HUES48 (cell line): ENCODE data around the gene MRPL21.
A peak's percentile ranks its signal among the peaks of the same experiment; 100 is the strongest.
"Not testable (repeated sequence)": the region's sequence is repeated elsewhere in the genome, so short reads cannot be mapped to it uniquely, and the experiment has no call there.

ENCODE experiments used
- H3K27ac ChIP-seq: one replicate; pipeline ENCODE4 v1.7.0; 2013; ENCODE audit warnings: low read depth, low read length, inconsistent platforms
- H3K27me3 ChIP-seq: 2 replicates; pipeline ENCODE4 v1.6.1; 2013; ENCODE audit warnings: mild to moderate bottlenecking, low read length; ENCODE audit not compliant: control insufficient read depth, insufficient read depth
- H3K36me3 ChIP-seq: 2 replicates; pipeline ENCODE4 v1.6.1; 2013; ENCODE audit warnings: low read length; ENCODE audit not compliant: control insufficient read depth, insufficient read depth
- H3K4me1 ChIP-seq: 2 replicates; pipeline ENCODE4 v1.6.1; 2013; ENCODE audit warnings: mild to moderate bottlenecking, low read length; ENCODE audit not compliant: control insufficient read depth, insufficient read depth
- H3K4me3 ChIP-seq: 2 replicates; pipeline ENCODE4 v1.5.1; 2013; ENCODE audit warnings: mild to moderate bottlenecking, low read depth, low read length
- H3K9ac ChIP-seq: 2 replicates; pipeline ENCODE4 v1.6.1; 2013; ENCODE audit warnings: mild to moderate bottlenecking, low read depth, low read length, moderate library complexity
- H3K9me3 ChIP-seq: 2 replicates; pipeline ENCODE4 v1.6.1; 2013; ENCODE audit warnings: low read length; ENCODE audit not compliant: control insufficient read depth, insufficient read depth

The MRPL21 gene

DNA sequence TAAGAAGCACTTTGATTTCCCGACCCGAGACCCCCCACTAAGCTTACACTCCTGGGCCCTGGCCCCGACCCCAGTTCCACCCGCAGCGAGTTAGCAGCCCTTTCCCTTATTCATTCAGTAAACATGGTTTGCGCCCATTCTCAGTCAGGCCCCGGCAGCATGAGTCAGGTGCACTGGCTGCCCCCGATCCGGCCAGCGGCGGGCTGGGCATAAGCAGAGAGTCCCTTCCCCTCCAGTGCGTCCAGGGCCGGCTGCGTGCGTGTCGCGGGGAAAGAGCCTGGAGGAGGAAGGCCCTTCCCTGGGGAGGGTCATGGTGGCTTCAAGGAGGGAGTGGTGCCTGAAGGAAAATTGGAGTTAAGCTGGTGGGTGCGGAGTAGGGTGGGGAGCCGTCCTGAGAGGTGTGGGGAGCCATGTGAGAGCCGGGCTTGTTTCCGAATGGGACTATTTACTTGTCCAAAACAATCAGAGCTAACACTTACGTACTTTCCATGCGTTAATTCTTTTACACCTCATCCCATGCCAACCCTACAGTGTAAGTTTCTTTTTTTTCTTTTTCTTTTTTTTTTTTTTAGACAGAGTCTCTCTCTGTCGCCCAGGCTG, 716 bp upstream of the MRPL21 start:
- H3K4me3 ChIP-seq: peak overlapping the region; percentile 82
- H3K9ac ChIP-seq: peak overlapping the region; percentile 74
- no peaks in the 10 kb centered on the region for H3K9me3 ChIP-seq
- no peaks in the 10 kb centered on the region for H3K27me3 ChIP-seq
- H3K27ac ChIP-seq: peak overlapping the region; percentile 78
- H3K36me3 ChIP-seq: peaks cover 38% of the 10 kb centered on the region
- H3K4me1 ChIP-seq: peaks cover 11% of the 10 kb centered on the region

DNA sequence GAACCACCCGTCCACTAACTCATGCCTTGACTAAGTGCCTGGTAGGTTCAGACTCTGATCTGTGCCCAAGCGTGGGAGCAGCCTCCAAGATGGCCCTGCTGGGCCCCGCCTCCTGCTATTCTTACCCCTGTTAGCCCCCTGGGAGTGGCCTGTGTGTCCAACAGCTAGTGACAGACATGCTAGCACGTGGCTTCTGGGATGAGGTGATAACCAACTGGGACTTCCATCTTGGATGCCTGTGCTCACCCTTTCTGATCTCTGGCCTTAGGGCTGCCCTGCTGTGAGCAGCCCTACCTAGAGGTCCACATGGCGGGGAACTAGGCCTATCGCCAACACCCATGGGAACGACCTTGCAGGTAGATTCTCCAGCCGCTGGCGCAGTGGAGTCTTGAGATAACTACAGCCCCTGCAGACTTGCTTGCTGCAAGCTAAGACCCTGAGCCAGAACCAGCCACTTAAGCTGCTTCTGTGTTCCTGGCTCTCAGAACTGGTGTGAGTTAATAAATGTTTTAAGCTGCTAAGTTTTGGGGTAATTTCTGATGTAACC, 2.7 kb downstream of the MRPL21 start:
- H3K9ac ChIP-seq: no peak overlapping the region
- no peak overlapping the region for H3K4me3 ChIP-seq
- H3K27me3 ChIP-seq: no peaks in the 10 kb centered on the region
- H3K36me3 ChIP-seq: peaks cover 47% of the 10 kb centered on the region
- H3K9me3 ChIP-seq: no peaks in the 10 kb centered on the region
- no peak overlapping the region for H3K27ac ChIP-seq
- peaks cover 11% of the 10 kb centered on the region for H3K4me1 ChIP-seq

DNA sequence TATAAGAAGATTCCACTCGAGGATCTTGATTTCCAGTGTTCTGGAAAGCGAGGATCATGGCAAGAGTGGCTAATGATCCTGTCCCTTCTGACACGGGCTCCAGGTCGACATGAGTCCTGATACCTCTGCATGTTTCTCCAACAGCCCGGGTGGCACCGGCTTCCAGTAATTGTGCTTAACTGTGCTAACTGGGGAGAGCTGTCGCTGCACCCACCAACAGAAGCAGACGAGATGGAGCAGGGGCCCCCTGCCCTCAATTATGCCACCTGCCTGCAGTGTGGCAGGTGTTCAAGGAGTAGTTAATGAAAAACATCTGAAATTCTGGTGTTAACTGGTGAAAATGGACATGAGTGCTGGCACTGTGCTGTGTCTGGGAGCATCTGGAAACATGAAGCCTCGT, 6.2 kb downstream of the MRPL21 start:
- H3K27me3 ChIP-seq: no peaks in the 10 kb centered on the region
- no peak overlapping the region for H3K4me3 ChIP-seq
- H3K9ac ChIP-seq: no peak overlapping the region
- H3K9me3 ChIP-seq: no peaks in the 10 kb centered on the region
- no peak overlapping the region for H3K27ac ChIP-seq
- H3K36me3 ChIP-seq: peaks cover 79% of the 10 kb centered on the region
- peaks cover 1% of the 10 kb centered on the region for H3K4me1 ChIP-seq

DNA sequence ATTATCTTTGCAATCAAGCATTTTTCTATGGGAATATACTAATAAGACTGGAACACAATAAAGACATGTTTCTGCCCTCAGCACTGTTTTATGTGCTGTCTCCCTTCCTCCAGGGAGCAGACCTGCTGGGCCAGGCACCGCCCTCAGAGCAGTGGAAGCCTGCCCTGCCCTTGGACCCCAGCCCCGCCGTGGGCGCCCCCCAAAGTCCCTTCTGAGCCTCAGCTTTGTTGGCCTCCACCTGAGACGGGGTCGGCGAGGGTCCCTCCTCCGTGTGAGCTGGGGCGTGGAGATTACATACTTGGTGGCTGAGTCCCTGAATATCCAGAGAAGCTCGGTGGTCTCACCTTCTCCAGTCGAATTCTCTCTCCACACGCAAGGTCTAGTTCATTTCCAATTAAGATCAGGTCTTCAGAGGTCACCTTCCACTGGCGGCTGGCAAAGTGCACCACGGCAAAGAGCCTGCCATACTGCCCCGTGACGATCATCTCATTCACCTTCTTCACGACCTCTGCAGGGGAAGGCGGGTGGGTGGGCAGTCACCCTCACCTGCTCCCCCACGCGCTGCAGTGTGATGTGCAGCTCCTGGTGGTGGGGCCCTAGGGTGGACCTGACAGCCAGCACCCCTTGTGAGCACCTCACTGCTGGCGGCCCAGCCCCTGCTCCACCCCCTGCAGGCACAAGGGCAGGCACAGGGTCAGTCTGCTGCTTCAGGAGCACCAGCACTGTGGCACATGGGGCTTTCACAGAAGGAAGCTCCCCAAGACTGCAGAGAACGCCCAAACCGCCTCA, 7.3 kb downstream of the MRPL21 start:
- H3K9me3 ChIP-seq: no peaks in the 10 kb centered on the region
- H3K36me3 ChIP-seq: peaks cover 86% of the 10 kb centered on the region

DNA sequence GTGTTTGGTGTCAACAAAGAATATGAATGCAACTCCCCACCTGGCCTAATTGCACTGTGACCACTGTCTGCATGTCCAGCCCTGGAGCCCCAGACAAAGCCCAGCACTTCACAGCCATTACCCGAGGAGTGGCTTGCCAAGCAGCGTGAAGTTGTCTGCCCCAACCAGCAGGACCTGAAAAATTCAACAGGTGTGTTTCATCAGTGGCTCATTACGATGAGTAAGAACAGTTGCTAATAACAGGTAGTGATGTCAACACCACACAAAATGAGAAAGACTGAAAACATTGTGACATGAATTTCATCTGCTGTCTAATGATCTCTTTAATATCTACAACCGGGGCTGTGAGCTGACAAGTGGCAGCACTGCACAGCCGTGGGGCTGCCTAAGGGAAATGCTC, 10.3 kb downstream of the MRPL21 start:
- H3K4me3 ChIP-seq: no peak overlapping the region
- H3K27ac ChIP-seq: no peak overlapping the region
- H3K4me1 ChIP-seq: peaks cover 13% of the 10 kb centered on the region
- no peaks in the 10 kb centered on the region for H3K9me3 ChIP-seq
- no peaks in the 10 kb centered on the region for H3K27me3 ChIP-seq
- H3K36me3 ChIP-seq: peaks cover 75% of the 10 kb centered on the region
- no peak overlapping the region for H3K9ac ChIP-seq

More for the DNA sequence above, 7.3 kb downstream of the MRPL21 start:
- Histone ChIP-seq H3K27ac (no peak overlapping the region), H3K9ac (no peak overlapping the region), H3K4me3 (no peak overlapping the region), H3K27me3 (no peaks in the 10 kb centered on the region), H3K4me1 (no peaks in the 10 kb centered on the region)

DNA sequence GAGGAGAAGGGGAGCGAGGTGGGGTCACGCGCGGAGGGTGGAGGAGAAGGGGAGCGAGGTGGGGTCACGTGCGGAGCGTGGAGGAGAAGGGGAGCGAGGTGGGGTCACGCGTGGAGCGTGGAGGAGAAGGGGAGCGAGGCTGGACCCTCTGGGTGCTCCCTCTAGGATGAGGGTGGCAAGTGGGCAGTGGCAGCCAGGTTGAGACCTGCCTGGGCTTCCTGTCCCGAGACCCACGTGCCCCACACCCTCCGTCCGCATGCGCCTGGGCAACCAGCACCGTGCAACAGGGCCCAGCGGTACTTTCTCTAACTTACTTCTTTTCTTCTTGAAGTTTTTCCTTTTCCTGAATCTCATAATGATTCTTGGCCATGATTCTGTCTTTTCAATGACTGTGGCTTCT, 11.1 kb downstream of the MRPL21 start:
- H3K27ac ChIP-seq: no peak overlapping the region
- H3K4me1 ChIP-seq: peaks cover 13% of the 10 kb centered on the region
- H3K9ac ChIP-seq: no peak overlapping the region
- no peak overlapping the region for H3K4me3 ChIP-seq
- H3K9me3 ChIP-seq: no peaks in the 10 kb centered on the region
- H3K27me3 ChIP-seq: no peaks in the 10 kb centered on the region
- H3K36me3 ChIP-seq: peaks cover 68% of the 10 kb centered on the region

DNA sequence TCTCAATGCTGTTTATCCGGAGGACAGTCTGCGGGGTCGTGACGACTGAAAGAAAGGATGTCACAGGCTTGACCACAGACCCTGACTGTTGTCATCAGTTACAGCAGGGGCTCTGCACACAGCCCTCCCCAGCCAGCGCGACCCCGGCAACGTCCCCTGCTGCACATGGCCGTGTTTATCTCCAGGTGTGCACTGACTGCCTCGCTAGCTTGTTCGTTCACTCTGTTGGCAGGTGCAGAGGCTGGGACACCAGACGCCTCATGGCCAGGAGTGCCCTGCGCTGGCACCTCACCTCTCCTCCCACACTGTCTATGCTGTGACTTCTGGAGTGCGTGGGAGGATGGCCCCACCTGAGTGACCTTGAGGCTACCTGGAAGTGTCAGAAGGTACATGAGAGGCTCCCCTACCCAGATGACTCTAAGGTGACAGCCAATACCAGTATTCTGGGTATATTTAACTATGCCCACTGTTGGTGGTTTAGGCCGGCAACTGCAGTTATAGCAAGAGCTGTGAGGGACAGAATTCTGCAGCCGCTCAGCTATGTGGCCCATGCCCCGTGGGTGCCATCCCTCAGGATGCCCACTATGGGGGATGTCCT, 12.2 kb downstream of the MRPL21 start:
- no peak overlapping the region for H3K4me3 ChIP-seq
- no peak overlapping the region for H3K9ac ChIP-seq
- H3K36me3 ChIP-seq: peaks cover 56% of the 10 kb centered on the region
- H3K27ac ChIP-seq: no peak overlapping the region
- no peaks in the 10 kb centered on the region for H3K9me3 ChIP-seq
- no peaks in the 10 kb centered on the region for H3K27me3 ChIP-seq
- H3K4me1 ChIP-seq: peaks cover 13% of the 10 kb centered on the region

DNA sequence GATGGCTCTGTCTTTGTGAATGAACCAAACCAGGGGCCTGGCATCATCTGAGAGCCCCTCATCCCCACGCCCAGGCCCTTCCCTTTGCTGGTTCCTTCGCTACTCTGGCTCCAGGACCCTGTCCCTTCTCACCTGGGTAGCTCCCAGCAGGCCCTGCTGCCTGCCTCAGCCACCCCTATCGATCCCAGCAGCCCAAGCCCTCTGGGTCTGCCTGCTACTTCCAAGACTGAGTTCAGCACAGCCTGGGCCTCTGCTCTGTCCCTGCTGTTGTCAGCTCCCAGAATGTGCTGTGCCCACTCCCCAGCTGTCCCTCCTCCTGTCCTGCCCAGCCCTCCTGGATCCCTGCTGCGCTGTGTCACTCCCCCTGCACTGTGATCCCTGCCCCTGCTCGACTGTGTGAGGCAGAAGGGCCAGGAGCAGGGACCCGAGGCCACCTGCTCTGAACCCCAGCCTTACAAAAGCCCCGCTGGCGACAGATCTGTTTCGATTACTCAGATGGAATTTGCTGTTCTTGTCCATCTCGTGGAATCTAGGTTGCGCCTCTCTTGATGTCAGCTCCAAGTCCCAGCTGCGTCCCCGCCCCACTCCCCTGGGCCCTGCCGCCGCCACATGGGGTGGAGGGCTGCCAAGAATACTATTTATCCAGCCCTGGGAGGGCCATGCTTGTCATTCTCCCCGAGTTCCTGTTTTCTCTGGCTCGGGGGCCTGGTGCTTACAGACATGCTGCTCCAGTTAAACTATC, 13.0 kb downstream of the MRPL21 start:
- no peak overlapping the region for H3K4me3 ChIP-seq
- no peaks in the 10 kb centered on the region for H3K9me3 ChIP-seq
- peaks cover 13% of the 10 kb centered on the region for H3K4me1 ChIP-seq
- H3K9ac ChIP-seq: no peak overlapping the region
- H3K27ac ChIP-seq: peak overlapping the region; percentile 20
- H3K27me3 ChIP-seq: no peaks in the 10 kb centered on the region
- H3K36me3 ChIP-seq: peaks cover 49% of the 10 kb centered on the region

DNA sequence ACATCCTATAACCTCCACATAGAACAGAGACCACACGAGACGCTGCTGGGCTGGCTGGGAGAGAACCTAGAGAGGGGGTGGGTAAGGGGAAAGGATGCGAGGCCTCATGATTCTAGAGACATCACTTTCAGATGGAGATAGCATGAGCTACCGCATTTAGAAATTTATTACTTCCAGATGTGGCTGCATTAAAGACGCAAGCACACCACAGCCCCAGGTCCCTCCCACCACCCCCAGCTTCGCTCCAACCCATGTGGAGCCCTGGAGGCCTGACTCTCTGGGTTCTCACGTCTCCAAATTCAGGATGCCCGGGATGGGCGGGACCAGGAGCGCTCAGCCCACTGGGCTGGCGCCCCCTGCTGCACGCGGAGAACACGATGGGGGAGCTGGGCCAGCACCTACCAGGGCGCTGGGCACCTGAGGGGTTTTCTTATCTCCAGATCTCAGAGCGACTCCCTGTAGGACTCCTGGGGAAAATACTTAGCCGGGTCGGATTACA, 13.6 kb downstream of the MRPL21 start:
- Histone ChIP-seq H3K4me1 (peaks cover 13% of the 10 kb centered on the region), H3K36me3 (peaks cover 45% of the 10 kb centered on the region), H3K27ac (no peak overlapping the region), H3K9ac (no peak overlapping the region), H3K4me3 (no peak overlapping the region), H3K27me3 (no peaks in the 10 kb centered on the region), H3K9me3 (no peaks in the 10 kb centered on the region)

DNA sequence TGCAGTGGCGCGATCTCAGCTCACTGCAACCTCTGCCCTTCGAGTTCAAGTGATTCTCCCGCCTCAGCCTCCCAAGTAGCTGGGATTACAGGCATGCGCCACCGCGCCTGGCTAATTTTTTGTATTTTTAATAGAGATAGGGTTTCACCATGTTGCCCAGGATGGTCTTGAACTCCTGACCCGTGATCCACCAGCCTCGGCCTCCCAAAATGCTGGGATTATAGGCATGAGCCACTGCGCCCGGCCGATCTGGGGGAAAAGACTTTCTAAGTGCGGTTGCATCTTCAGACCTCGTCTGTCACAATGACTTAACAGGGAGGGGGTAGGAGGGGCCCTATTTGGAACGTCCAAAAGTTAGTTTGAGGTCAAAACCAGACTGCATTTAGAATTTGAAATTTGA, 18.8 kb downstream of the MRPL21 start:
- not testable (repeated sequence) for H3K9me3 ChIP-seq, H3K36me3 ChIP-seq, H3K4me3 ChIP-seq, H3K27ac ChIP-seq, H3K27me3 ChIP-seq, H3K4me1 ChIP-seq, H3K9ac ChIP-seq
